CD4-positive, alpha-beta T cell treated with Interleukin-10 for 1 hour (primary cell): Measurements from ENCODE around the gene FAM120B.

Source experiments
- DNase-seq: peaks from one replicate; pipeline ENCODE4 v3.0.0-alpha.2; 2020

Gene FAM120B

GRCh38 chr6:170448317-170448716, 141.8 kb downstream of the FAM120B start:
- DNase-seq: no peak

- DNase-seq: no peak
These were observed 142.4 kb downstream of the FAM120B start for GRCh38 chr6:170448751-170449630.

- no peak for DNase-seq
These were observed 143.5 kb downstream of the FAM120B start for GRCh38 chr6:170449835-170450753.

- no peak for DNase-seq
These were observed 144.6 kb downstream of the FAM120B start for GRCh38 chr6:170450916-170451761.

GRCh38 chr6:170451762-170452651, 145.4 kb downstream of the FAM120B start:
- no peak for DNase-seq

GRCh38 chr6:170452767-170453545, 146.4 kb downstream of the FAM120B start:
- no peak for DNase-seq

GRCh38 chr6:170453586-170454511, 147.3 kb downstream of the FAM120B start:
- DNase-seq: no peak

GRCh38 chr6:170454512-170455285, 148.1 kb downstream of the FAM120B start:
- DNase-seq: no peak

GRCh38 chr6:170455335-170455979, 148.9 kb downstream of the FAM120B start:
- DNase-seq: no peak

- no peak for DNase-seq
These were observed 149.8 kb downstream of the FAM120B start for GRCh38 chr6:170456334-170456733.
